ENCODE measurements around the gene MFSD11. TPM values are rescaled to one million over a fixed set of nuclear protein-coding genes. Genes with fewer than 3 reads are reported as not detected.
A peak's percentile ranks its signal among the peaks of the same experiment; 100 is the strongest.
"Not testable (repeated sequence)": the region's sequence is repeated elsewhere in the genome, so short reads cannot be mapped to it uniquely, and the experiment has no call there.

The MFSD11 gene
- total RNA-seq, 1 experiment from 2014 or later, result 16.6 TPM

DNA sequence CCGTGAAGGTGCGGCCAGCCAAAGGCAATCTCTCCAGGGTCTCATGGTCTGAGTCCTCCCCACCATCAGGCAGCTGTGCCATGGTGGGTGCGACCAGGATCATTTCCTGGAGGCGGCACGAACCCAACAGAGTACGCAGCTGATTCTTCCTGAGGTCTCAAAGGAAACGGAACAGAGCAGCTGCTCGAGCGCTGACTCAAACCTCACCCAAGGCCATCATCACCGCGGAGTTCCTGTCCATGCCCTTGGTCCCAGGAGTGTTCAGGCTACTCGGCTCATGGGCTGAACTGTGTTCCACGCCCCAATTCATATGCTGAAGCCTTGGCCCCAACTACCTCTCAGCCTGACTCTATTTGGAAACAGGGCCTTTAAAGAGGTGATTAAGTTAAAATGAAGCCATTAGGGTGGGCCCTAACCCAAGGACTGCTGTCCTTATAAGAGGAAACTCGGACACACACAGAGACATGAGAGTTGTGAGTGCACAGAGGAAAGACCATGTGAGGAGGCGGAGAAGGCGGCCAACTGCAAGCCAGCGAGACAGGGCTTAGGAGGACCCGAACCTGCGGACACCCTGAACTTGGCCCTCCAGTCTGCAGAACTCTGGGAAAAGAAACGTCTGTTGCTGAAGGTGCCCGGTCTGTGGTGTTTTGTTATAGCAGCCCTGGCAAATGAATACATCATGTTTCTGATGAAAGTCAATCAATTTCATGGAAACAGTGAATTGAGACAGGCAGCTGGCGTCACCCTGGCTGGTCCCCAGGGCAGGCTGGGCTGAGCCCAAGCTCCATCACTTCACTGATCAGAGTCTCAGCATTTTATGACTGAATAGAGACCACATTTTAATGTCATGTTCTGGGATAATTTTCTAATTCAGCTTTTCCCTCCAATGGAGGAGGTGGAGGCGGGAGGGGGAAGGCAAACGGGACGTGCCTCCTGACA is 40.9 kb upstream of the MFSD11 start:
- Histone ChIP-seq H3K79me2 (ENCODE audit: low read length) (no peaks in the 10 kb centered on the region), H3K9me3 (ENCODE audit: low read length) (no peaks in the 10 kb centered on the region), H4K20me1 (ENCODE audit: low read length) (no peaks in the 10 kb centered on the region), H3K36me3 (ENCODE audit: low read depth, low read length) (no peaks in the 10 kb centered on the region), H3K9me2 (replicated peaks; ENCODE audit: low read length) (no peaks in the 10 kb centered on the region), H3K4me2 (ENCODE audit: low read length) (peak overlapping the region; percentile 32), H3K9ac (ENCODE audit: low read length) (no peak overlapping the region), H2AFZ (ENCODE audit: low read length) (peak overlapping the region; percentile 31; the same call in 1 of the 2 replicates), H3K4me3 (ENCODE audit: low read length) (no peak overlapping the region), H3K27me3 (ENCODE audit: low read length) (no peaks in the 10 kb centered on the region), H3F3A (ENCODE audit: low read length, unreplicated experiment) (no peaks in the 10 kb centered on the region), H3K27ac (ENCODE audit: low read length) (peak overlapping the region; percentile 21), H3K4me1 (ENCODE audit: insufficient read depth, low read length) (peaks cover 10% of the 10 kb centered on the region)
- no TSS peak for BruUV-seq (replicated peaks)
- no peak for TF ChIP-seq EZH2phosphoT487 (IDR thresholded peaks at IDR 0.05; ENCODE audit: borderline replicate concordance, low read length)
- TF ChIP-seq EZH2 (IDR thresholded peaks at IDR 0.05; ENCODE audit: low read length, unreplicated experiment), result no peak
- no peak for TF ChIP-seq CTCF (conservative IDR thresholded peaks at IDR 0.05; ENCODE audit: low read depth, low read length)
- ATAC-seq, result peak; percentile 96
- peak; percentile 54 for DNase-seq
- intact Hi-C loops (cut with micrococcal nuclease), result no loop called here
- ChIA-PET CTCF (no interaction called here), POLR2A (ENCODE audit: unreplicated experiment) (no interaction called here)

GRCh38 chr17:76697702-76698465 is 40.0 kb upstream of the MFSD11 start:
- H3K4me1 ChIP-seq (ENCODE audit: insufficient read depth, low read length), result peaks cover 10% of the 10 kb centered on the region
- no peaks in the 10 kb centered on the region for H3K9me3 ChIP-seq (ENCODE audit: low read length)
- no peaks in the 10 kb centered on the region for H3K9me2 ChIP-seq (replicated peaks; ENCODE audit: low read length)
- ChIA-PET CTCF (no interaction called here), POLR2A (ENCODE audit: unreplicated experiment) (interaction anchor here (0.6 kb wide), 1 partner anchor 13 kb away, joined by 3 read pairs; the partner anchor contains the start of gene MXRA7)
- no peak overlapping the region for H2AFZ ChIP-seq (ENCODE audit: low read length)
- H3K9ac ChIP-seq (ENCODE audit: low read length), result no peak overlapping the region
- DNase-seq (no peak), ATAC-seq (no peak)
- BruUV-seq (replicated peaks), result no TSS peak
- TF ChIP-seq CTCF (conservative IDR thresholded peaks at IDR 0.05; ENCODE audit: low read depth, low read length) (no peak), EZH2 (IDR thresholded peaks at IDR 0.05; ENCODE audit: low read length, unreplicated experiment) (no peak), EZH2phosphoT487 (IDR thresholded peaks at IDR 0.05; ENCODE audit: borderline replicate concordance, low read length) (no peak)
- no peaks in the 10 kb centered on the region for H3F3A ChIP-seq (ENCODE audit: low read length, unreplicated experiment)
- no peaks in the 10 kb centered on the region for H3K36me3 ChIP-seq (ENCODE audit: low read depth, low read length)
- 0 out of 2 replicates have a peak, but pooled peaks cover under 1% of the 10 kb centered on the region for H3K79me2 ChIP-seq (ENCODE audit: low read length)
- no peak overlapping the region for H3K27ac ChIP-seq (ENCODE audit: low read length)
- no peaks in the 10 kb centered on the region for H3K27me3 ChIP-seq (ENCODE audit: low read length)
- no peak overlapping the region for H3K4me3 ChIP-seq (ENCODE audit: low read length)
- intact Hi-C loops (cut with micrococcal nuclease), result no loop called here
- no peaks in the 10 kb centered on the region for H4K20me1 ChIP-seq (ENCODE audit: low read length)
- H3K4me2 ChIP-seq (ENCODE audit: low read length), result no peak overlapping the region

- H3F3A ChIP-seq (ENCODE audit: low read length, unreplicated experiment); DNase-seq; H4K20me1 ChIP-seq (ENCODE audit: low read length); H2AFZ ChIP-seq (ENCODE audit: low read length); H3K4me2 ChIP-seq (ENCODE audit: low read length); H3K9me2 ChIP-seq (replicated peaks; ENCODE audit: low read length); ATAC-seq; H3K4me3 ChIP-seq (ENCODE audit: low read length); intact Hi-C loops (cut with micrococcal nuclease); BruUV-seq (replicated peaks); H3K27ac ChIP-seq (ENCODE audit: low read length); H3K9ac ChIP-seq (ENCODE audit: low read length); H3K36me3 ChIP-seq (ENCODE audit: low read depth, low read length); H3K79me2 ChIP-seq (ENCODE audit: low read length); H3K27me3 ChIP-seq (ENCODE audit: low read length); CTCF ChIA-PET; H3K9me3 ChIP-seq (ENCODE audit: low read length): not testable (repeated sequence)
- POLR2A ChIA-PET (ENCODE audit: unreplicated experiment), result interaction anchor here (0.6 kb wide), 1 partner anchor 12 kb away, joined by 3 read pairs; the partner anchor contains the start of gene MXRA7
- H3K4me1 ChIP-seq (ENCODE audit: insufficient read depth, low read length), result peaks cover 10% of the 10 kb centered on the region
These were observed 39.4 kb upstream of the MFSD11 start for GRCh38 chr17:76698466-76698977.
